M059J (cell line): ENCODE data around the gene NAALADL1. TPM values are rescaled to one million over a fixed set of nuclear protein-coding genes. Genes with fewer than 3 reads are reported as not detected.

Source experiments
- DNase-seq: peaks from one replicate; pipeline ENCODE4 v3.0.0-alpha.2; 2012; ENCODE audit warnings: low read depth
- total RNA-seq: library from RNA; depleted of rRNA; stranded (reverse); fragments of >200 nt; shearing (Covaris generic); gene quantifications from 2 replicates; pipeline ENCODE4 v1.2.3, GENCODE V29; 2014

Gene NAALADL1
- total RNA-seq, 1 experiment from 2014 or later = 0.34 TPM

DNA sequence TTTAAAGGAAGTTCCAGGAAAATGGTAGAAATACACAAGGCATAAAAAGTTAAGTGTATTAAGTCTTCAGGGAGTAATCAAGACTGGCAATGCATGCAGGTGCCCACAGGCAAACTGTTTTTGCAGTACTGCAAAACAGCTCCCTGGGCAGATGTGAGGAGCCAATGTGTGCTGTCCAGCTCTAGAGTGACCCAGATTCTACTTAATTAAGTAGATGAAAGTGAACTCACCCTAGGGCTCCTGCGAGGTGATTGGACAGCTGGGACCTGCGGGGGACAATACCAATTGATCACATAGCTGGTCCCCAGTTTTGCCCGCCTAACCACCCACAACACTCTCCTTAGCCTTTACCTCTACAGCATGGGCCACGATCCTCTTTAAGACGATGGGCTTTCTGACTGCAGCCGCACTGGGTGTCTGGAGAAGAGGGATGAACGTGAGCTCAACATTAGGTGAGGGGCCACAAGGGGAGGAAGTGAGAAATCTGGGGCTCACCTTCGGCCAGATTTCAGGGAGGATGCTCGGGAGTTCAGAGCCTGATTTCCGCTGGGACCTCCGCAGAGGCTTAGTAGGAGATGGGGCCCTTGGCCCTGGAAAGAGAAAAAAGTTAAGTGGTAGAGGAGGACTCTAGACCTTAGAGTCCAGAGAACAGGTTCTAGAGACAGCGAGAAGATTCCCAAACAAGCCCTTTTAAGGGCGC lies 24.9 kb upstream of the NAALADL1 start:
- DNase-seq = peak; percentile 15

DNA sequence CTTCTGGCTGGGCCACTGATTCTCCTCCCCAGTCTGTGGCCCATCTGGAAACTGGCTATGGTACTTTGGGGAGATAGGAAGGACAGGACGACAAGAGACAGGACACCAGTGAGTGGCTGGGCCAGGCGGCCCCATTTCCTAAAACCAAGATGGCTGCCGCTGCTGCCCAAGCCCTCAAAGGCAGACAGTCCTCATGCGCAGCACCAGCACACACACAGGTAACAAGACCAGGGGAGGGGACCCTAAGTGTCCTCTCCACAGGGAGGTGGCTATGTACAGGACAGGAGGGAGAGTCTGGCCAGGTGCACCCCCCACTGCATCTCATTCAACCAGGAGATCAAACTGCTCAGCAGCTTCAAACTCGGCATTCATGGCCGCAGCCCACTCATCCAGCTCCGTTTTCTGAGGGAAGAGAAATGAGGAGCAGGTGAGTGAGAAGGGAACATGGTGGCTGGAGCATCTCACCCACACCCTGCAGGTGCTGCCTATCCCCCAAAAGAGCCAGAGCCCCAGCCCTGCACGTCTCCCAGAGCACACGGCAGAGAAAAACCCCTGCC lies 20.5 kb upstream of the NAALADL1 start:
- no peak for DNase-seq

DNA sequence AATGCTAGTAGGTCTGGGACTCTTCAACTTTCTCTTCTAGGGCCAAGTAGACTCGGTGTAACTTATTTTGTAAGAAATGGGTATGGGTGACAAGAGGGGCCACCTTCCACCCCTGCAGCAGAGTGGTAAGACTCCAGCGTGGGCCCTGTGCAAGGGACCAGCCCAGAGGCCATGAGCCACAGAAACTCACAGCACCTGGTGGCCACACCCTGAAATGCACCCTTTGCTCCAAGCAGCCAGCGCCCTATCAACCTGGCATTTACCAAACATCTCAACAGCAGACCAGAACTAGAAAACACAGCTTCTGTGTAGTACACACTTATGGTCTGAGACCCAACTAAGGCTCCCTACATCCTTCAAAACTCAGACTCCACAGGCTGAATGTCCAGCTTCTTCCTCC lies 19.8 kb upstream of the NAALADL1 start:
- DNase-seq = peak; percentile 47

DNA sequence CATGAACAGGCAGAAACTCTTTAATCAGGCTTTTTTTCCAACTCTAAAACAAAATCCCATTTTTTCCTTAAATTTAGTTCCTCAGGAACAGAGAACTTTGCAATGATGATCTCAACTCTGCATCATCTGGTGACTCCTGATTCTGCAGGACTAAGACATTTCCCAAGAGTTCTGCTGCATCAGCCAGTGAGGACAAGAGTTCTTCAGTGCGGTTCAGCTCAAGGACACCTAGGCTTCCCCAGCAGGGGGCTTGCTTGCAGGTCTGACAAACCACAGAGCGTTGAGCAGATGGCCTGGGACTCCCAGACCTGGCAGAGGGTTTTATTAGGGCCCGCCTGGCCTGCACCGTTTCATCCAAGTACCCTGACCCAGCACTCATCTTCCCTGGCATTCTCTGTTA lies 19.1 kb upstream of the NAALADL1 start:
- peak; percentile 29 for DNase-seq

GRCh38 chr11:65072631-65072966 lies 14.2 kb upstream of the NAALADL1 start:
- DNase-seq = no peak

GRCh38 chr11:65071907-65072630 lies 13.7 kb upstream of the NAALADL1 start:
- no peak for DNase-seq

- DNase-seq = no peak
These were observed 10.9 kb upstream of the NAALADL1 start for GRCh38 chr11:65069217-65069616.

DNA sequence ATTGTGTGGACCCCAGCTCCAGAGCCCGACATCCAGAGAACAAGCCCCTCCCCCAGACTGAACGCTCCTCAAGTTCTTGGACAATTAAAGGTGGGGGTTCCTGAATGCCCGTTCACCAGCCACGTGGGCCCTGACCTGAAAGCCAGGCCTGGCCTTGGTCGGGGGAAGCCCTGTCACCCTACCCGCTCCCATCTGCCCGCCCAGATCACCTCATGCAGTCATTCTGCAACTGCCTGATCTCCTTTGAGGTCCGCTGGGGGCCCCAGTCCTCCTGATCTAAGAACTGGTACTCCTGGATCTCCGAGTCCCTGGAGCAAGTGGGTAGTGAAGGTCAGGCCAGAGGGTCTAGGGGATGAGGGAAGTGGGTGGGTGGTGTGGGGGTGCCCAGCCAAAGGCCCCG lies 9.1 kb upstream of the NAALADL1 start:
- no peak for DNase-seq

- DNase-seq = no peak
These were observed 8.5 kb upstream of the NAALADL1 start for GRCh38 chr11:65066805-65067291.

GRCh38 chr11:65066315-65066714 lies 8.0 kb upstream of the NAALADL1 start:
- no peak for DNase-seq

- no peak for DNase-seq
These were observed 7.5 kb upstream of the NAALADL1 start for GRCh38 chr11:65065851-65066250.

DNA sequence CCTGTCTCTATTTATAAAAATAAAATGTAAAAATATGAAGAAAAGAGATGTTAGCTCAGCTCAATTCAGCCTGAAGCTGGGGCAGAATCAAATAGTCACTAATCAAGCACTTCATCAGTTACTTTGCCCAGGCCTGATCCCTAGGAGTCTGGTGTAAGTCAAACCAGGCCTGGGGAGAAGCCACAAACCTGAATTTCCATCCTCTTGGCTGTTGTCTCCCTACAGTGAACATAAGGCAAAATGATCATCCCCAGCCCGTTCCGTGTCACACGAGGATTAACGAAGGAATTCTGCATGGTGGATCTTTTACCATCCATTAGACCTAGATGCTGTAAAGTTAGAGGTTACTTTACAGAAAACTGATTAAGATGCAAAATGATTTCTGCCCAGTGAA lies 6.5 kb upstream of the NAALADL1 start:
- DNase-seq = no peak

DNA sequence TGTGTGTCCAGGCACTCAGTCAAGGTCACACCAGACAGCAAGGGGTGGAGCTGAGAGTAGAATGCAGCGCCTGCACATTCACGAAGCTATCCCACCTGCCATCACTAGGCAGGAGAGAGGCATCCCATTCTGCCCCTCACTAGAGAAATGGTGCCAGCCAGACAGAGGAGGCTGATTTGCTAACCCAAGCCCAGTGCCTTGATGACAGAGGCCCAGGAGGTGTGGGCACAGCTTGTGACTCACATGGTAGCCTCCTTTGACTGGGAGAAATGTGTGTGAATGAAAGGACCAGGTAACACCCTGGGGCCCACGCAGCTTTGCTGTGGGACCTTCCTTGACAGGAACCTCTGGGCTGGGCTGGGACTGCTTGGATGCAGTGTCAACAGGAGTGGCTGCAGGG lies 5.2 kb upstream of the NAALADL1 start:
- DNase-seq = no peak

DNA sequence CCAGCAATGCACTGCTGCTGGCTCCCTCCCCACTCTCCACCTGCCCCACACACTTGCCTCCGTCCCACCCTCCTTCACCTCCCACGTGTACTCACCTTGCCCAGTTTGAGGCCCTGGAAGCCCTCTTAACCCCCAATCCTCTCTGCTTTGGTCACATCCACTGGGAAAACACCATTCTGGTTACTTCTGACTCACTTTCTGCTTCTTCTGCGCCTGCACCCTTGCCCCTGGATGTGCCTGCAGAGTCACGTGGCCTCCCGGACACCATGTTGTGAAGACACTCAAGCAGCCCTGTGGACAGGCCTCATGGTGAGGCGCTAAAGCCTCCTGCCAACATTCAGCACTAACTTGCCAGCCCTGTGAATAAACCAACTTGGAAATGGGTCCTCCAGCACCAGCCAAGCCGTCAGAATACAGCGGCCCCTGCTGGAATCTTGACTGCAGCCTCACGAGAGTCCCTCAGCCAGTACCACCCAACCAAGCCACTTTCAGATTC lies 2.6 kb upstream of the NAALADL1 start:
- peak; percentile 35 for DNase-seq

DNA sequence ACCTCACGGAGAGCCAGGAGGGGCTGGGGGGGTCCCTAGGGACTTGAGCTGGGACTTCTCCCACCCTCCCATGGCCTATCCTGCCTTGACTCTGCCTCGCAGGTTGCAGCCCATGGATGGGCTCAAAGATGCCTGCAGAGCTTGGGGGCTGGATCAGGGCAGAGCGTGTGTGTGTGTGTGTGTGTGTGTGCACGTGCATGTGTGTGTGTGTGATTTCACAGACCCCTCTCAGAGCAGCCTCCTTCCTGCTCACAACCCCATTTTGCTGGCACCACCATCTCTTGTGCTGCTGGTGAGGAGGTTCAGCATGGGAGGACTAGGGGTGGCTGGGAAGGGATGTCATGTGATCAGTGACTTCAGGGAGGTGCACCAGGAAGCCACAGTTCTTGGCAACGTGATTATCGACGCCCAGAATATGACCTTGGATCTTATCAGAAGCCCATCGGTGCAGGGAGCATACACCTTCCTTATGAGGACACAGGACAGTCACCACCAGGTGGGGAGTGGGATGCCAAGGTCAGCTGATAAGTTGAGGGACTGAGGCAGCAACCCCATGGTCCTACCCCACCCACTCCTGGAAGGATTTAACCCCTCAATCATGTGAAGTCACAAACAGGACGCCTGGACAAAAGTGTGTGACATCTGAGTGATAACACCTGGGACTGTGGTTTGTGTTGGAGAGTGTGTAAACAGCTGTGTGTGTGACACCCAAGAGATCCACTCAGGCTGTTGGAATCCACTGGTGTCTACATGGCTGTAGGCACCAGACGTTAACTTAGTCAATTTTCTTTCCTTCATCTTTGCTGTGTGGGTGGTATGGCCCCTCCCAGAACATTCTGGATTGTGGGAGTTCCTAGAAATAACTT lies 1.8 kb upstream of the NAALADL1 start:
- no peak for DNase-seq

- DNase-seq = no peak
These were observed 1.2 kb upstream of the NAALADL1 start for GRCh38 chr11:65059523-65059922.

DNA sequence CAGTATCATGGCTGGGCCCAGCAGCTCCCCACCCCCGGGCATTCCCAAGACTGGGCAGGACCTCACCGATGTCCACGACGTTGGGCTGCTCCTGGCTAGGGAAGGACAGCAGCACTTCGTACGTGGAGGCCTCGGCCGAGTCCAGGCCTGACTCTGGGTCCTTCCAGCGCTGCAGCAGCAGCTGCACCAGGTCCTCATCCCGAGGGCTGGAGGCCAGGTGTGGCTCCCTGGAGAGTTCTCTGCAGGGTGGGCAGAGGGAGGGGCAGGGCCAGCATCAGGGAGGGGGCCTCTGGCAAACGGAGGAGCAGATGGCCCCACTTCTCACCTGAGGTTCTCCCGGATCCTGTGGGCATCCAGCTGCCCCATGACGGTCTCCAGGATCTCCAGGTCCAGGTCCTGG lies 341 bp downstream of the NAALADL1 start:
- DNase-seq = no peak

DNA sequence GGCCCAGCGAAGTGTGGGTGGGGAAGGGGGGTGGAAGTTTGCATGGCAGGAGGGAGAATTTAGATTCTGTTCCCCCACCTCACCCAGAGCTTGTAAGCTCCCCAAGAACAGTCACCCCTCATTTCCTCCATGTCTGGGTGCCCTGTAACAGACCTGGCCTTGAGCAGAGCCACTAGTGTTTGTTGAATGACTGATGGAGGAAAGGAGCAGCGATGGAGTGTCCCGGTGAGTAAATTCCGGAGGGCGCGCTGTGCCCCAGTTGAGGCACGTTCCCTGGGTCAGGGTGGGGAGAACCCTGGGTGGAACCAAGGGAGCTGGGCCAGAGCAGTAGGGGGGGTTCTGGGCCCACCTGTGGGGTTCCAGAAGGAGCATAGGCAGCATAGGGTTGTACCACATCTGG lies 827 bp downstream of the NAALADL1 start:
- no peak for DNase-seq

DNA sequence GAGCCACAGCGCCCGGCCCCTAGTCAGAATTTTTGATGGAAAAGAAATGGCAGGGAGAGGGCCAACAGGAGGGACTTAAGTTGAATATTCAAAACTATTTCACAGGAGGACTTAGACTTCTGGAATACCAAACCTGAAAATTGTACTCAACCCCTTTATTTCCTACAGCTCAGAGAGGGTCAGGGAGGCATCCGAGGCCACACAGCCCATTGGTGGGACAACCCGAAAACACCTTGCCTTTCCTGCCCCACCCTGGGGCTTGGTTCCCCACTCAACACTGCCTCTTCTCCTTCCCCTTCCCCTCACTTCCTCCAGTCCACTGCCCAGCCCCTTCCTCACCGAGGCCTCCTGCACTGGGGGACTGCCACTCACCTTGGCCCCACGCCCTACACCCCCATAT lies 1.4 kb downstream of the NAALADL1 start:
- no peak for DNase-seq

- DNase-seq = no peak
These were observed 2.8 kb downstream of the NAALADL1 start for GRCh38 chr11:65055538-65055937.

- DNase-seq = no peak
These were observed 4.4 kb downstream of the NAALADL1 start for GRCh38 chr11:65053827-65054508.
